ENCODE results near the gene KIAA1958.

DNA sequence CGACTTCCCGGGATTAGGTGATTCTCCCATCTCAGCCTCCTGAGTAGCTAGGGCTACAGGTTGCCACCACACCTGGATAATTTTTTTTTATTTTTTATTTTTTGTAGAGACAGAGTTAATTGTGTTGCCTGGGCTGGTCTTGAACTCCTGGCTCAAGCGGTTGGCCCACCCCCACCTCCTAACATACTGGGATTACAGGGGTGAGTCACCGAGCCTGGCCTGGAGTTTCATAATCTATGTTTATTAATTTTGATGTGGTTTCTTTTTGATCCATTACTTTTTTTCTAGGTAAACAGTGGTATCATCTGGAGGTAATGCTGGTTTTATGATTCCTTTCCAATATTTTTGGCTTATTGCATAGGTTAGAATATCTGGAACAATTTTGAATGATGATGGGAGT is 54.2 kb downstream of the KIAA1958 start:
- TF ChIP-seq, protein P1, sequence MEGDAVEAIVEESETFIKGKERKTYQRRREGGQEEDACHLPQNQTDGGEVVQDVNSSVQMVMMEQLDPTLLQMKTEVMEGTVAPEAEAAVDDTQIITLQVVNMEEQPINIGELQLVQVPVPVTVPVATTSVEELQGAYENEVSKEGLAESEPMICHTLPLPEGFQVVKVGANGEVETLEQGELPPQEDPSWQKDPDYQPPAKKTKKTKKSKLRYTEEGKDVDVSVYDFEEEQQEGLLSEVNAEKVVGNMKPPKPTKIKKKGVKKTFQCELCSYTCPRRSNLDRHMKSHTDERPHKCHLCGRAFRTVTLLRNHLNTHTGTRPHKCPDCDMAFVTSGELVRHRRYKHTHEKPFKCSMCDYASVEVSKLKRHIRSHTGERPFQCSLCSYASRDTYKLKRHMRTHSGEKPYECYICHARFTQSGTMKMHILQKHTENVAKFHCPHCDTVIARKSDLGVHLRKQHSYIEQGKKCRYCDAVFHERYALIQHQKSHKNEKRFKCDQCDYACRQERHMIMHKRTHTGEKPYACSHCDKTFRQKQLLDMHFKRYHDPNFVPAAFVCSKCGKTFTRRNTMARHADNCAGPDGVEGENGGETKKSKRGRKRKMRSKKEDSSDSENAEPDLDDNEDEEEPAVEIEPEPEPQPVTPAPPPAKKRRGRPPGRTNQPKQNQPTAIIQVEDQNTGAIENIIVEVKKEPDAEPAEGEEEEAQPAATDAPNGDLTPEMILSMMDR (IDR thresholded peaks at IDR 0.05 in 4 of 5, conservative IDR thresholded peaks at IDR 0.05 in 1 of 5): no peak
- no peak for TF ChIP-seq POLR2A (IDR thresholded peaks at IDR 0.05)

Data from gastrocnemius medialis (tissue), 4 donors.